Parathyroid adenoma (tissue), 2 donors: ENCODE data around the gene GINS1.

Source experiments
- H2AFZ ChIP-seq: fragments of 300-600 bp; sonication (generic); one replicate; pipeline ENCODE4 v1.7.0; 2017; ENCODE audit warnings: antibody characterized with exemption, mild to moderate bottlenecking
- H3K27ac ChIP-seq: fragments of 300-600 bp; sonication (generic); one replicate; pipeline ENCODE4 v1.7.0; 2017
- H3K27me3 ChIP-seq: fragments of 300-600 bp; sonication (generic); one replicate; pipeline ENCODE4 v1.7.0; 2017; ENCODE audit warnings: low read length; ENCODE audit not compliant: control insufficient read depth, insufficient read depth
- H3K36me3 ChIP-seq: fragments of 300-600 bp; sonication (generic); one replicate; pipeline ENCODE4 v1.7.0; 2017; ENCODE audit warnings: low read length; ENCODE audit not compliant: control insufficient read depth, insufficient read depth
- H3K4me1 ChIP-seq: fragments of 300-600 bp; sonication (generic); one replicate; pipeline ENCODE4 v1.7.0; 2017; ENCODE audit warnings: control low read depth
- H3K4me2 ChIP-seq: fragments of 300-600 bp; sonication (generic); one replicate; pipeline ENCODE4 v1.7.0; 2017; ENCODE audit warnings: low read length
- H3K4me3 ChIP-seq: fragments of 300-600 bp; sonication (generic); one replicate; pipeline ENCODE4 v1.7.0; 2017; ENCODE audit warnings: low read depth, low read length
- H3K79me2 ChIP-seq: fragments of 300-600 bp; sonication (generic); one replicate; pipeline ENCODE4 v1.7.0; 2017; ENCODE audit warnings: control low read depth
- H3K9ac ChIP-seq: fragments of 300-600 bp; sonication (generic); one replicate; pipeline ENCODE4 v1.7.0; 2017; ENCODE audit warnings: mild to moderate bottlenecking
- H3K9me3 ChIP-seq: fragments of 300-600 bp; sonication (generic); one replicate; pipeline ENCODE4 v1.7.0; 2017; ENCODE audit warnings: low read length; ENCODE audit not compliant: control insufficient read depth
- CTCF ChIP-seq: fragments of 300-600 bp; sonication (generic); IDR thresholded peaks from one replicate; pipeline ENCODE4 v1.7.0; 2017; ENCODE audit warnings: antibody characterized with exemption, mild to moderate bottlenecking
- donor health status: primary hyperparathyroidism.

The GINS1 gene

GRCh38 chr20:25369971-25370370 lies 37.5 kb upstream of the GINS1 start:
- no peak overlapping the region for H3K4me2 ChIP-seq
- H3K9me3 ChIP-seq: no peaks in the 10 kb centered on the region
- no peaks in the 10 kb centered on the region for H3K36me3 ChIP-seq
- no peak overlapping the region for H3K27ac ChIP-seq
- H3K79me2 ChIP-seq: peaks cover 42% of the 10 kb centered on the region
- no peaks in the 10 kb centered on the region for H3K4me1 ChIP-seq
- H3K4me3 ChIP-seq: no peak overlapping the region
- no peaks in the 10 kb centered on the region for H3K27me3 ChIP-seq
- H2AFZ ChIP-seq: no peak overlapping the region
- TF ChIP-seq CTCF: no peak
- H3K9ac ChIP-seq: no peak overlapping the region

GRCh38 chr20:25372584-25373336 lies 34.7 kb upstream of the GINS1 start:
- Histone ChIP-seq H3K27ac (no peak overlapping the region), H3K9ac (no peak overlapping the region), H3K27me3 (no peaks in the 10 kb centered on the region), H3K36me3 (no peaks in the 10 kb centered on the region), H3K4me1 (no peaks in the 10 kb centered on the region), H2AFZ (no peak overlapping the region), H3K4me3 (no peak overlapping the region), H3K79me2 (peaks cover 36% of the 10 kb centered on the region), H3K9me3 (no peaks in the 10 kb centered on the region), H3K4me2 (no peak overlapping the region)
- TF ChIP-seq CTCF: no peak

GRCh38 chr20:25374842-25375241 lies 32.6 kb upstream of the GINS1 start:
- Histone ChIP-seq H3K27me3 (no peaks in the 10 kb centered on the region), H3K79me2 (peaks cover 43% of the 10 kb centered on the region), H3K4me2 (no peak overlapping the region), H3K9me3 (no peaks in the 10 kb centered on the region), H3K4me3 (no peak overlapping the region), H3K4me1 (no peaks in the 10 kb centered on the region), H2AFZ (no peak overlapping the region), H3K9ac (no peak overlapping the region), H3K36me3 (no peaks in the 10 kb centered on the region), H3K27ac (no peak overlapping the region)
- no peak for TF ChIP-seq CTCF

- TF ChIP-seq CTCF: no peak
- H3K4me3 ChIP-seq: no peak overlapping the region
Observed at GRCh38 chr20:25376236-25376635, 31.2 kb upstream of the GINS1 start.

GRCh38 chr20:25376886-25377285 lies 30.6 kb upstream of the GINS1 start:
- Histone ChIP-seq H2AFZ (no peak overlapping the region), H3K36me3 (no peaks in the 10 kb centered on the region), H3K27ac (no peak overlapping the region), H3K9ac (no peak overlapping the region), H3K27me3 (no peaks in the 10 kb centered on the region), H3K4me1 (no peaks in the 10 kb centered on the region), H3K9me3 (no peaks in the 10 kb centered on the region), H3K4me3 (no peak overlapping the region), H3K4me2 (no peak overlapping the region), H3K79me2 (peaks cover 54% of the 10 kb centered on the region)
- TF ChIP-seq CTCF: no peak

More at GRCh38 chr20:25376236-25376635, 31.2 kb upstream of the GINS1 start:
- Histone ChIP-seq H3K27me3 (no peaks in the 10 kb centered on the region), H2AFZ (no peak overlapping the region), H3K4me1 (no peaks in the 10 kb centered on the region), H3K4me2 (no peak overlapping the region), H3K79me2 (peaks cover 51% of the 10 kb centered on the region), H3K27ac (no peak overlapping the region), H3K9me3 (no peaks in the 10 kb centered on the region), H3K36me3 (no peaks in the 10 kb centered on the region), H3K9ac (no peak overlapping the region)
